Astrocyte of the cerebellum (primary cell): Measurements from ENCODE around the gene MYLK4.

Source experiments
- DNase-seq: peaks from one replicate; pipeline ENCODE4 v3.0.0-alpha.2; 2011; ENCODE audit warnings: low read depth
- H3K4me3 ChIP-seq: 2 replicates; pipeline ENCODE4 v1.5.1; 2011; ENCODE audit warnings: mild to moderate bottlenecking, low read depth, low read length, moderate library complexity
- CTCF ChIP-seq: IDR thresholded peaks from 2 replicates; pipeline ENCODE4 v1.5.1; 2012; ENCODE audit warnings: low read length, low read depth, moderate library complexity, mild to moderate bottlenecking; ENCODE audit errors: missing control alignments
- in situ Hi-C: cut with HindIII; loops from 2 replicates; pipeline ENCODE4 v1.10.0; 2017; ENCODE audit warnings: low sequenced_read_pairs

Gene MYLK4

DNA sequence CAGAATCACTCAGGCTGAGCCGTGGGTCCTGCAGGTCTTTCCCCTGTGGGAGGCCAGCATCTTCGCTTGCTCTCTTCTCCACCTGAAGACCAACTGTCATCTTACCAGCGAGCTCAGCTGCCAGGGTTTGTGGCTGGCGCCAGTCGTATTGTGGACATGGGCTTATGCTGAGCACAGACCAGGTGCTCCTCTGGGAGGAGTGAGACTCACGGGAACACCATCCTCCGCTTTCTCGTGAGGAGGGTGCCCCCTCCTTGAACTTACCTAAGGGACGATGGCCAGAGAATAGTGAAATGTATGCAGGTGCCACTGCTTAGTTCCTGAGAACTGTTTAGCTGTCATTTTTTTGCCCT lies 31.6 kb upstream of the MYLK4 start:
- no peak for TF ChIP-seq CTCF
- no peak for DNase-seq
- H3K4me3 ChIP-seq, result no peak overlapping the region
- in situ Hi-C loops, result loop anchor here (10.0 kb wide), 1 partner anchor 142 kb away; no protein-coding TSS in a partner anchor

DNA sequence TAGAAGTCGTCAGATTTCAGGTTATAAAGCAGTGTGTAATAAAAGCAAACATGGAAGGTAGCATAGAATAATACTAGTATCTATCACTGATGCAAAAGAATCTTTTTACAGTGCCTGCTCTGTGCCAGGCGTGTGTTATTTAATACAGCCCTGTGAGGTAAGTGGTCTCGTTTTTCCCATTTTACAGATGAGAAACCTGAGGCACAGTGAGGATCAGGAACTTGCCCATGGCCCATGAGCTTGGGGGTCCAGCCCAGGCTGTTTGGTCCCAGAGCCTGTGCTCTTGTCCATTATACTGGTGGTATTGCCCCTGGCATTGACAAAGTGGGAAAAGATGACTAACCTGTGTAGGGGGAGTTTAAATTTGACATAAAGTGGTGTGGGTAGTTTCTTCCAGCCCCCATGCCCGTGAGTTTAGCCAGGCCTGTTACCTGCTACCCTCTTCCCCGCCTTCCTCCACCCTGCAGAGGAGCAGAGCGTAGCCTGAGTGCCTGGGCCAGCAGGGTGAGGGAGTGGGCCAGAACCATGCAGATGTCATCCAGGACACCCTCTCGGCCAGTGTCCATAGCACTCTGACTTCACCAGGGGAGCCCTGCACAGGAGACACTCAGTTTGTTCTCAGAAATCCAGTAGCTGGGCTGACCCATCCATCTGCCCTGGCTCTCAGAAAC lies 31.1 kb upstream of the MYLK4 start:
- in situ Hi-C loops, result loop anchor here (10.0 kb wide), 1 partner anchor 143 kb away; no protein-coding TSS in a partner anchor
- no peak for TF ChIP-seq CTCF
- no peak for DNase-seq
- H3K4me3 ChIP-seq, result no peak overlapping the region

- TF ChIP-seq CTCF, result no peak
- DNase-seq, result no peak
- no peak overlapping the region for H3K4me3 ChIP-seq
- in situ Hi-C loops, result loop anchor here (10.0 kb wide), 1 partner anchor 145 kb away; no protein-coding TSS in a partner anchor
Measured at GRCh38 chr6:2780102-2780737, 29.5 kb upstream of the MYLK4 start.

GRCh38 chr6:2777249-2777648 lies 26.5 kb upstream of the MYLK4 start:
- no peak overlapping the region for H3K4me3 ChIP-seq
- no peak for DNase-seq
- TF ChIP-seq CTCF, result no peak
- in situ Hi-C loops, result loop anchor here (10.0 kb wide), 1 partner anchor 48 kb away; no protein-coding TSS in a partner anchor

DNA sequence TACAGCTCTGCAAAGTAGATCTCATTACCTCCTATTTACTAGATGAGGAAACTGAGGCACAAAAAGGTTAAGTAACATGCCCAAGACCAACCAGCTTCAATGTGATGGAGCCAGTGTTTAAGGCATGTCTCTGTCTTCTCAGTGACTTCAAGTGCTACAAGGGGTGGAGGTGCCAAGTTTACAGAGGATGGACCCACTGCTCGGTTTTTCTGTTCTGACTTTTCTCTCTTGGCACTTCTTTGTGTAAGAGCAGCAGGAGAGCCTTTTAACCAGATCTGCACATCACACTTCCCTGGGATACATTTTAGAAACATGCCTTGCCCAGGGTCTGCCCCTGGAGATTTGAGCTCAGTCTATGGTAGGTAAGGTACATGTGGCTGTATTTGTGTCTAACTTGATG lies 24.3 kb upstream of the MYLK4 start:
- no peak for DNase-seq
- no peak for TF ChIP-seq CTCF
- no peak overlapping the region for H3K4me3 ChIP-seq
- in situ Hi-C loops, result loop anchor here (10.0 kb wide), 1 partner anchor 50 kb away; no protein-coding TSS in a partner anchor

GRCh38 chr6:2773449-2773848 lies 22.7 kb upstream of the MYLK4 start:
- in situ Hi-C loops, result loop anchor here (10.0 kb wide), 1 partner anchor 51 kb away; no protein-coding TSS in a partner anchor
- no peak for DNase-seq
- H3K4me3 ChIP-seq, result no peak overlapping the region
- no peak for TF ChIP-seq CTCF
